DOHH2 (cell line): ENCODE measurements around the gene WHRN.

ENCODE experiments used
- H3F3A ChIP-seq: fragments of 200-600 bp; sonication (generic), shearing (Covaris generic); 2 replicates; pipeline ENCODE4 v1.6.0; 2016; ENCODE audit warnings: antibody characterized with exemption, mild to moderate bottlenecking; ENCODE audit not compliant: control insufficient read depth, insufficient read depth
- H3K27ac ChIP-seq: fragments of 200-600 bp; sonication (generic); 2 replicates; pipeline ENCODE4 v1.5.1; 2014; ENCODE audit warnings: low read depth, mild to moderate bottlenecking, low read length, moderate library complexity
- H3K27me3 ChIP-seq: fragments of 200-600 bp; sonication (generic); 2 replicates; pipeline ENCODE4 v1.6.1; 2014; ENCODE audit warnings: mild to moderate bottlenecking, low read length, mixed read lengths; ENCODE audit not compliant: control insufficient read depth
- H3K36me3 ChIP-seq: fragments of 200-600 bp; sonication (generic); 2 replicates; pipeline ENCODE4 v1.6.1; 2014; ENCODE audit warnings: mild to moderate bottlenecking, low read length, moderate library complexity, mixed read lengths; ENCODE audit not compliant: control insufficient read depth
- H3K4me1 ChIP-seq: fragments of 200-600 bp; sonication (generic); 2 replicates; pipeline ENCODE4 v1.6.1; 2014; ENCODE audit warnings: mild to moderate bottlenecking, low read length, mixed read lengths; ENCODE audit not compliant: control insufficient read depth
- H3K4me2 ChIP-seq: fragments of 200-600 bp; sonication (generic); 2 replicates; pipeline ENCODE4 v1.6.0; 2014; ENCODE audit warnings: mild to moderate bottlenecking, low read length, moderate library complexity
- H3K4me3 ChIP-seq: fragments of 200-600 bp; sonication (generic); 2 replicates; pipeline ENCODE4 v1.5.1; 2014; ENCODE audit warnings: mild to moderate bottlenecking, low read length, mixed read lengths
- H3K79me2 ChIP-seq: fragments of 200-600 bp; sonication (generic); 2 replicates; pipeline ENCODE4 v1.6.1; 2014; ENCODE audit warnings: mild to moderate bottlenecking, low read length, mixed read lengths; ENCODE audit not compliant: control insufficient read depth
- H3K9me2 ChIP-seq: fragments of 200-600 bp; sonication (generic); replicated peaks from 2 replicates; pipeline ENCODE4 v1.6.1; 2014; ENCODE audit warnings: mild to moderate bottlenecking, low read length, mixed read lengths; ENCODE audit not compliant: control insufficient read depth
- H3K9me3 ChIP-seq: fragments of 200-600 bp; sonication (generic); 2 replicates; pipeline ENCODE4 v1.6.1; 2014; ENCODE audit warnings: antibody characterized with exemption, low read length, mixed read lengths; ENCODE audit not compliant: control insufficient read depth, insufficient read depth
- H4K20me1 ChIP-seq: fragments of 200-600 bp; sonication (generic); 2 replicates; pipeline ENCODE4 v1.6.0; 2014; ENCODE audit warnings: low read depth, mild to moderate bottlenecking, antibody characterized with exemption, low read length, moderate library complexity; ENCODE audit not compliant: control insufficient read depth, insufficient read depth
- EZH2phosphoT487 ChIP-seq: fragments of 200-600 bp; sonication (generic); IDR thresholded peaks from 2 replicates; pipeline ENCODE4 v1.6.1; 2017; ENCODE audit warnings: borderline replicate concordance, mild to moderate bottlenecking, antibody characterized with exemption, low read length, moderate library complexity, mixed read lengths
- TF ChIP-seq, protein P1 (sequence below): fragments of 200-600 bp; sonication (generic); IDR thresholded peaks from one replicate; pipeline ENCODE4 v1.5.1; 2014; ENCODE audit warnings: antibody characterized with exemption, mild to moderate bottlenecking, low read depth, low read length; ENCODE audit not compliant: poor library complexity, severe bottlenecking

The WHRN gene

DNA sequence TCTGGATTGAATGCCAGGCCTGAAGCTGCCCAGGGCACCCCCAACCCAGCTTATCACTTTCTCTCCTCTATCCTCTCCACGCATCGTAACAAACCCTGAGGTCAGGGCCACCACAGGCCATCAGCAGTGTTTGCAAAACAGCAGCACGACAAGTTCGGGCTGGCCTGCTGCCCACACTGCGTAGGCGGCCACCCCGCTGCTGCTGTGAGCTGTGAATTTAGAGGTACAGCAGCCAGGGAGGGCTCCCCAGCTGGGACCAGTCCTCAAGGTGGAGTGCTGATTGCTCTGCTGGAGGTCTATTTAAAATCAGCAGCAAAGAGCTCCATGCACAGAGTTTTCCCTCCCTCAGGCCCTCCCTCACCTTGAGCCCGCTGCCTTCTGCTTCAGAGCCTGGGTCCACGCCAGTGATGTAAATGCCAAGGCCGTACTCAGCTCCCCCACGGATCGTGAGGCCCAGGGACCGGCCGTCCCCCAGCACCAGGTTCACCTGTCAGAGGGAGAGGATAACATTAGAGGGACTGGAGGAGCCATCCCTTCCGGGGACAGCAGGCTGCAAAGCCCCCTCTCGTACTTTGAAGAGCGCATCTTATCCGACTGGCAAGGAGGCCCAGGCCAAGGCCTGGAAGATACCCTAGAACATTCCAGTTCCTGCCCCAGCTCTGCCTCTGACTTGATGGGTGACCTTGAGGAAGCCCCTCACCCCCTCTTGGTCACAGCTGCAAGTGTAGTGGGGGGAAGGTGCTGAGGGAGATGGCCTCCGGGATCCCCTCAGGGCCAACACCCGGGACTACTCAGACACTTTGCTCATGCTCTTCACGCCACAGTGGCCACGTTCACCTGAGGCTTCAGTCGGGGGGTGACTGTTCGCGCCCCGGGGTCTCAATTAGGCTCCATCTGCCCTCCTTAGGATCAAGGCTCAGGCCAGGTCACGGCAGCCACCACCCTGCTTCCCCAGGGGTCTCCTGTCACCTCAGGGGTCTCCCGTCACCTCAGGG is 39.1 kb downstream of the WHRN start:
- Histone ChIP-seq H3K4me1 (peaks cover 6% of the 10 kb centered on the region), H4K20me1 (no peaks in the 10 kb centered on the region)
- TF ChIP-seq EZH2phosphoT487: no peak
- TF ChIP-seq, protein P1, sequence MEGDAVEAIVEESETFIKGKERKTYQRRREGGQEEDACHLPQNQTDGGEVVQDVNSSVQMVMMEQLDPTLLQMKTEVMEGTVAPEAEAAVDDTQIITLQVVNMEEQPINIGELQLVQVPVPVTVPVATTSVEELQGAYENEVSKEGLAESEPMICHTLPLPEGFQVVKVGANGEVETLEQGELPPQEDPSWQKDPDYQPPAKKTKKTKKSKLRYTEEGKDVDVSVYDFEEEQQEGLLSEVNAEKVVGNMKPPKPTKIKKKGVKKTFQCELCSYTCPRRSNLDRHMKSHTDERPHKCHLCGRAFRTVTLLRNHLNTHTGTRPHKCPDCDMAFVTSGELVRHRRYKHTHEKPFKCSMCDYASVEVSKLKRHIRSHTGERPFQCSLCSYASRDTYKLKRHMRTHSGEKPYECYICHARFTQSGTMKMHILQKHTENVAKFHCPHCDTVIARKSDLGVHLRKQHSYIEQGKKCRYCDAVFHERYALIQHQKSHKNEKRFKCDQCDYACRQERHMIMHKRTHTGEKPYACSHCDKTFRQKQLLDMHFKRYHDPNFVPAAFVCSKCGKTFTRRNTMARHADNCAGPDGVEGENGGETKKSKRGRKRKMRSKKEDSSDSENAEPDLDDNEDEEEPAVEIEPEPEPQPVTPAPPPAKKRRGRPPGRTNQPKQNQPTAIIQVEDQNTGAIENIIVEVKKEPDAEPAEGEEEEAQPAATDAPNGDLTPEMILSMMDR: no peak

GRCh38 chr9:114465417-114465816 is 39.9 kb downstream of the WHRN start:
- no peaks in the 10 kb centered on the region for H3K79me2 ChIP-seq
- peaks cover 6% of the 10 kb centered on the region for H3K4me1 ChIP-seq
- no peak overlapping the region for H3K4me3 ChIP-seq
- H3F3A ChIP-seq: no peaks in the 10 kb centered on the region
- no peaks in the 10 kb centered on the region for H3K9me3 ChIP-seq
- no peaks in the 10 kb centered on the region for H3K9me2 ChIP-seq
- no peak overlapping the region for H3K27ac ChIP-seq
- no peak for TF ChIP-seq EZH2phosphoT487
- TF ChIP-seq, protein P1: no peak
- no peak overlapping the region for H3K4me2 ChIP-seq
- no peaks in the 10 kb centered on the region for H4K20me1 ChIP-seq
- no peaks in the 10 kb centered on the region for H3K27me3 ChIP-seq
- no peaks in the 10 kb centered on the region for H3K36me3 ChIP-seq

More for the DNA sequence above, 39.1 kb downstream of the WHRN start:
- Histone ChIP-seq H3K9me3 (no peaks in the 10 kb centered on the region), H3K4me2 (no peak overlapping the region), H3K36me3 (no peaks in the 10 kb centered on the region), H3K27me3 (0 out of 2 replicates have a peak, but pooled peaks cover under 1% of the 10 kb centered on the region), H3K9me2 (no peaks in the 10 kb centered on the region), H3F3A (no peaks in the 10 kb centered on the region), H3K27ac (no peak overlapping the region), H3K79me2 (no peaks in the 10 kb centered on the region), H3K4me3 (no peak overlapping the region)

DNA sequence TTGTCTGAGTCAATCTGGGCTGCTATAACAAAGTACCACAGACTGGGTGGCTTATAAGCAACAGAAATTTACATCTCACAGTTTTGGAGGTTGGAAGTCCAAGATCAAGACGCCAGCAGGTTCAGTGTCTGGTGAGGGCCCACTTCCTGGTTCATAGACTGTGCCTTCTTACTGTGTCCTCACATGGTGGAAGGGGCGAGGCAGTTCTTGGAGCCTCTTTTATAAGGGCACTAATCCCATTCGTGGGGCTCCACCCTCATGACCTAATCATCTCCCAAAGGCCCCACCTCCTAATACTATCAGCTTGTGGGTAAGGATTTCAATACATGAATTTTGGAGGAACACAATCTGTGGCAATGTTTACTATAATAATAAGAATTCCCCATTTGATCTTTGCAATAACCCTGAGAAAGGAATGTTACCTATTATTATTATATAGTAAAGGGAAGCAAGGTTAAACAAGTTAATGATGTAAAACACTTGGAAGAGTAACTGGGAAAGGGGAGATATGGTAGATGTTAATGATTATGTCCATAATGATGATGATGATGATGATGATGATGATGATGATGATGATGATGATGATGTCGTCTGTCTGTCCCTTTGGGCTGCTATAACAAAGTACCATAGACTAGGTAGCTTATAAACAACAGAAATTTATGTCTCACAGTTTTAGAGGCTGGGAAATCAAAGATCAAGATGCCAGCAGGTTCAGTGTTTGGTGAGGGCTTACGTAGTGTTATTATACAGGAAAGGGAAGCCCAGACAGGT is 40.8 kb downstream of the WHRN start:
- H3K36me3 ChIP-seq: no peaks in the 10 kb centered on the region
- H4K20me1 ChIP-seq: no peaks in the 10 kb centered on the region
- H3K4me3 ChIP-seq: no peak overlapping the region
- TF ChIP-seq, protein P1: no peak
- no peak for TF ChIP-seq EZH2phosphoT487
- H3K79me2 ChIP-seq: no peaks in the 10 kb centered on the region
- no peaks in the 10 kb centered on the region for H3K27me3 ChIP-seq
- no peaks in the 10 kb centered on the region for H3K9me3 ChIP-seq
- no peak overlapping the region for H3K27ac ChIP-seq
- no peaks in the 10 kb centered on the region for H3K9me2 ChIP-seq
- H3K4me1 ChIP-seq: peaks cover 6% of the 10 kb centered on the region
- no peaks in the 10 kb centered on the region for H3F3A ChIP-seq
- no peak overlapping the region for H3K4me2 ChIP-seq
